ENCODE results near the gene GPR162.
"Not testable (repeated sequence)": the region's sequence is repeated elsewhere in the genome, so short reads cannot be mapped to it uniquely, and the experiment has no call there.

GPR162 gene

DNA sequence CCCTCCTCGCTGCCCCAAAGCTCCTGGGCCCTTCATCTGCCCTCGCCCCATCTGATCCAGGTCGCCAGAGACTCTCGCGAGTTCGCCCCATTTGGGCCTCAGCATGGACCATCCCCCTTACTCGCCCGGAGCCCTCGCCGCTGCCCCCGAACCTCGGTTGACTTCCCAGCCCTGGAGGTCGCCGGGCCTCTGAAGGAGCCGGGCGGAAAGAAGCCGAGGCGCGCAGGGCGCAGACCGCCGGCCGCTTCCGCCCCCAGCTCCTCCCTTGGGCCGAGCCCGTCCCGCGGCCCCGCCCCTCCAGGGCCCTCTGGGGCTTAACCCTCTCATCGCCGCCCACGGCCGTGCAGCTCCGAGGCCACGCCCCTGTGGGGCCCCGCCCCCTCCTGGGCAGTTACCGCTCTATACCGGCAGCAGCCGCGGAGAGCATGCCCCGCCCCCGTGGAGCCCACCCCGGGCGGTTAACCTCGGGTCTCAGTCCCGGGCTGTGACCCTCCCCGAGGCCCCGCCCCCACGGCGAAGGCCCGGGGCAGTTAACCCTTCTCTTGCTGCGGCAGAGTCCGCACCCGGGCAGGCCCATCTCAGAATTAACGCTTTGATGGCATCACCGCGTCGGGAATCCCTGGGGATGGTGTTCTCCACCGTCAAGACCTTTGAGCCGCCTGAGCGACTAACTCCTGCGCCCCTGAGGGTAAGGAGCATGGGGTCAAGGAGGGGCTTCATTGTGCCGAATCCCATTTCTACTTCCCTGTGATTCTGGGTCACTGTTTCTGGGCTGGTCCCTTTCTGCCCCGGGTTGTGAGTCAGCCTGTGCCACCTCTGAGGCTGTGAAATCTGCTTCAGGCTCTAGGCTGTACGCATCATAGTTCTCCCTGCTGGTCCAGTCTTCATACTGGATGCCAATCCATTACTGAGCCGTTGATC, 51.7 kb downstream of the GPR162 start, which contains the start of gene SPSB2:
SPSB2 (minus strand) TSS at position 210 of the 921 bp plus-strand sequence. CDS start 402 bp downstream, outside the sequence.
- DNase-seq (ENCODE audit: low read depth): peak; percentile 99

- not testable (repeated sequence) for DNase-seq (ENCODE audit: low read depth)
Observed at GRCh38 chr12:6874015-6874368, 52.4 kb downstream of the GPR162 start.
